ENCODE measurements around the gene KLRF2. TPM values are rescaled to one million over a fixed set of nuclear protein-coding genes. Genes with fewer than 3 reads are reported as not detected.

KLRF2 gene
- total RNA-seq, 2 experiments from 2014 or later, result not detected

DNA sequence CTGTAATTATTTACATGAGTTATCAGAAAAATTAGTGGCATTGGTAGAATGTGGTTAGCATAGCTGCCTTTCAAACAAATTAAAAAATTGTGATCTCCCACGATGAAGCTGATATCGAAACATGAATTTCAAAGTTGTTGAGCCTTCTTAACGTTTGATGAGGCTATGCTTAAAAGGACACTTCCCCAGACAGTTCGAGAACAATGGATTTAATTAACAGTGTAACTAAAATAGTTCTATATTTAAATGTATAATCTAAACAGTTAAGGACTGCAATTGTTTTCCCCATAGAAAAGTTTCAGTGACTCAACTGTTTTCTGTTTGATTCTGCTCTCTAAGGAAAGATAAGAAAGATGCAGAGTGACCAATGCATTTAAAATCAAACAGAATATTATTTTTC is 13.8 kb upstream of the KLRF2 start:
- Histone ChIP-seq H2AFZ (ENCODE audit: low read length) (peak overlapping the region; percentile 72), H3K9me2 (ENCODE audit: insufficient read depth, low read length) (no peaks in the 10 kb centered on the region), H3K4me2 (ENCODE audit: low read length) (peak overlapping the region; percentile 75), H3K27ac (ENCODE audit: low read depth, low read length, poor library complexity, severe bottlenecking) (peak overlapping the region; percentile 33), H3K36me3 (ENCODE audit: insufficient read depth, low read length) (no peaks in the 10 kb centered on the region; the same call in 1 of the 2 replicates), H3K4me1 (ENCODE audit: insufficient read depth, low read length, poor library complexity, severe bottlenecking) (peaks cover 38% of the 10 kb centered on the region), H3K79me2 (ENCODE audit: insufficient read depth, low read depth, low read length) (peaks cover 26% of the 10 kb centered on the region; the same call in 1 of the 2 replicates), H3K4me3 (ENCODE audit: low read depth, low read length, poor library complexity, severe bottlenecking) (peak overlapping the region; percentile 60), H4K20me1 (ENCODE audit: insufficient read depth, low read length) (no peaks in the 10 kb centered on the region), H3K9me3 (ENCODE audit: low read length) (peaks cover 12% of the 10 kb centered on the region; the same call in 1 of the 2 replicates)
- intact Hi-C loops (cut with micrococcal nuclease; ENCODE audit: unreplicated experiment), result loop anchor here (5.0 kb wide), 1 partner anchor 115 kb away; no protein-coding TSS in a partner anchor
- CTCF ChIA-PET (ENCODE audit: unreplicated experiment), result no interaction called here
- no peak for DNase-seq (ENCODE audit: low spot score)
- BruUV-seq (replicated peaks), result no TSS peak
- POLR2A ChIA-PET, result interaction anchor here (0.6 to 1.5 kb wide), 8 partner anchors 10 to 1273 kb away, joined by 3 to 7 read pairs (median 3); no protein-coding TSS in a partner anchor
- no peak for TF ChIP-seq EZH2phosphoT487 (IDR thresholded peaks at IDR 0.05; ENCODE audit: borderline replicate concordance, low read depth, low read length)
- TF ChIP-seq CTCF (conservative IDR thresholded peaks at IDR 0.05; ENCODE audit: low read length), result no peak

DNA sequence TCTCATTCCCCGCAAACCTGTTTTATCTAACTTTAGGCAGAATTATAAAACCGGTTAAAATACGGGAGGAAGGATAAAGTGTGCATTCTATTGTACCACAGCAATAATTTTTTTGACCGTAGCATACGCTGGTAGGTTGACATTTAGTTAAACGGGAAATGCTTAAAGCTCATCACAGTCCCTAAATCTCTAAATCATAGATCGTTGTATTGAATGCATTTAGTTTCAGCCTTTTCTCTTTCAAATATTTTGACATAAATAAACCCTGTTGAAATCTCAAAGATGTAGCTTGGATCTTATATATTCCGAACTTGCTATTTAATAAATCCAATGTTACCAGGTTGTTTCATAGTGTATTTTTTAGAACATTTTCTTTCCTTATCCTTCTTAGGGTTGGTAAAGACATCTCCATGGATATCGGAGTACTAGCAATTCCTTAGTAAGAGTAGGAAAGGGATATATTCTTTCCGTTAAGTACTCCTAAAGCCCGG is 12.9 kb upstream of the KLRF2 start:
- DNase-seq (ENCODE audit: low spot score), result peak; percentile 35
- Histone ChIP-seq H3K9me2 (ENCODE audit: insufficient read depth, low read length) (no peaks in the 10 kb centered on the region), H3K79me2 (ENCODE audit: insufficient read depth, low read depth, low read length) (peaks cover 26% of the 10 kb centered on the region; the same call in 1 of the 2 replicates), H3K9me3 (ENCODE audit: low read length) (peaks cover 12% of the 10 kb centered on the region; the same call in 1 of the 2 replicates), H3K4me3 (ENCODE audit: low read depth, low read length, poor library complexity, severe bottlenecking) (peak overlapping the region; percentile 70), H3K4me2 (ENCODE audit: low read length) (peak overlapping the region; percentile 85), H3K4me1 (ENCODE audit: insufficient read depth, low read length, poor library complexity, severe bottlenecking) (peaks cover 38% of the 10 kb centered on the region), H2AFZ (ENCODE audit: low read length) (peak overlapping the region; percentile 99), H3K27ac (ENCODE audit: low read depth, low read length, poor library complexity, severe bottlenecking) (peak overlapping the region; percentile 42), H3K36me3 (ENCODE audit: insufficient read depth, low read length) (no peaks in the 10 kb centered on the region; the same call in 1 of the 2 replicates), H4K20me1 (ENCODE audit: insufficient read depth, low read length) (no peaks in the 10 kb centered on the region)
- BruUV-seq (replicated peaks), result no TSS peak
- intact Hi-C loops (cut with micrococcal nuclease; ENCODE audit: unreplicated experiment), result loop anchor here (5.0 kb wide), 1 partner anchor 116 kb away; no protein-coding TSS in a partner anchor
- ChIA-PET CTCF (ENCODE audit: unreplicated experiment) (no interaction called here), POLR2A (interaction anchor here (1.0 to 1.6 kb wide), 4 partner anchors 9 to 400 kb away, joined by 3 to 4 read pairs (median 4); no protein-coding TSS in a partner anchor)
- TF ChIP-seq CTCF (conservative IDR thresholded peaks at IDR 0.05; ENCODE audit: low read length) (no peak), EZH2phosphoT487 (IDR thresholded peaks at IDR 0.05; ENCODE audit: borderline replicate concordance, low read depth, low read length) (no peak)

GRCh38 chr12:9868951-9869306 is 12.4 kb upstream of the KLRF2 start:
- Histone ChIP-seq H3K9me2 (ENCODE audit: insufficient read depth, low read length) (no peaks in the 10 kb centered on the region), H3K4me3 (ENCODE audit: low read depth, low read length, poor library complexity, severe bottlenecking) (peak overlapping the region; percentile 70), H3K27ac (ENCODE audit: low read depth, low read length, poor library complexity, severe bottlenecking) (peak overlapping the region; percentile 42), H3K4me2 (ENCODE audit: low read length) (peak overlapping the region; percentile 85), H3K9me3 (ENCODE audit: low read length) (peaks cover 8% of the 10 kb centered on the region; the same call in 1 of the 2 replicates), H3K79me2 (ENCODE audit: insufficient read depth, low read depth, low read length) (peaks cover 26% of the 10 kb centered on the region; the same call in 1 of the 2 replicates), H4K20me1 (ENCODE audit: insufficient read depth, low read length) (no peaks in the 10 kb centered on the region), H2AFZ (ENCODE audit: low read length) (peak overlapping the region; percentile 99), H3K36me3 (ENCODE audit: insufficient read depth, low read length) (no peaks in the 10 kb centered on the region; the same call in 1 of the 2 replicates), H3K4me1 (ENCODE audit: insufficient read depth, low read length, poor library complexity, severe bottlenecking) (peaks cover 38% of the 10 kb centered on the region)
- no peak for DNase-seq (ENCODE audit: low spot score)
- ChIA-PET CTCF (ENCODE audit: unreplicated experiment) (no interaction called here), POLR2A (interaction anchor here (0.6 to 1.6 kb wide), 8 partner anchors 10 to 401 kb away, joined by 3 to 5 read pairs (median 4); no protein-coding TSS in a partner anchor)
- TSS peak; percentile 67 for BruUV-seq (replicated peaks)
- intact Hi-C loops (cut with micrococcal nuclease; ENCODE audit: unreplicated experiment), result loop anchor here (5.0 kb wide), 1 partner anchor 117 kb away; no protein-coding TSS in a partner anchor
- no peak for TF ChIP-seq CTCF (conservative IDR thresholded peaks at IDR 0.05; ENCODE audit: low read length)

Data from OCI-LY7 (cell line).